Endothelial cell of umbilical vein (primary cell): ENCODE measurements around the gene SHISA2. TPM values are rescaled to one million over a fixed set of nuclear protein-coding genes. Genes with fewer than 3 reads are reported as not detected.

Experiments
- BruUV-seq: library from RNA; stranded (reverse); fragments of 400-500 nt; replicated peaks from 2 replicates; lab custom pipeline; 2021; lab: Mats Ljungman, UMichigan
- CTCF ChIA-PET: fragments of 300-600, 350-600 bp; sonication (Branson Sonifier 250); formaldehyde crosslinking; loops from one replicate; lab custom pipeline; 2021; ENCODE audit warnings: antibody characterized with exemption, inconsistent platforms; lab: Charles Lee
- POLR2A ChIA-PET: fragments of 300-600, 350-600 bp; sonication (Branson Sonifier 250); formaldehyde crosslinking; loops from one replicate; lab custom pipeline; 2021; ENCODE audit warnings: antibody characterized with exemption, inconsistent platforms; lab: Charles Lee
- DNase-seq: peaks from one replicate; pipeline ENCODE4 v3.0.0-alpha.2; 2011; ENCODE audit warnings: low read depth, low spot score
- FAIRE-seq: peaks from 2 replicates; lab custom pipeline; 2011; peaks lifted over from hg19 to GRCh38; lab: Jason Lieb, UNC
- H2AFZ ChIP-seq: 2 replicates; pipeline ENCODE4 v1.6.0; 2012; ENCODE audit warnings: low read depth, low read length, control low read depth, inconsistent platforms
- H3K27ac ChIP-seq: 2 replicates; pipeline ENCODE4 v1.5.1; 2011; ENCODE audit warnings: low read depth, mild to moderate bottlenecking, control low read depth, low read length, moderate library complexity; ENCODE audit not compliant: insufficient read depth
- H3K27me3 ChIP-seq, 2 experiments: 2 replicates each; pipeline versions ENCODE4 v1.6.0 to v1.6.1; 2011; ENCODE audit warnings: low read length in 2 of 2, mixed read lengths in 1 of 2; ENCODE audit not compliant: control insufficient read depth in 2 of 2, insufficient read depth in 2 of 2
- H3K36me3 ChIP-seq, 2 experiments: 2 replicates in 1 of 2; 3 replicates in 1 of 2; pipeline ENCODE4 v1.5.1; 2011; ENCODE audit warnings: low read length in 2 of 2, mild to moderate bottlenecking in 1 of 2, moderate library complexity in 1 of 2; ENCODE audit not compliant: control insufficient read depth in 2 of 2, insufficient read depth in 2 of 2; ENCODE audit errors: extremely low read depth in 1 of 2
- H3K4me1 ChIP-seq: 3 replicates; pipeline ENCODE4 v1.5.1; 2011; ENCODE audit warnings: mild to moderate bottlenecking, low read length; ENCODE audit not compliant: control insufficient read depth, insufficient read depth; ENCODE audit errors: extremely low read depth
- H3K4me2 ChIP-seq: 2 replicates; pipeline ENCODE4 v1.6.1; 2011; ENCODE audit warnings: low read length, control low read depth, mixed read lengths; ENCODE audit not compliant: insufficient read depth
- H3K4me3 ChIP-seq, 3 experiments: fragments of 200-600 bp in 1 of 3; sonication (generic), shearing (Covaris generic) in 1 of 3; replicated peaks in 1 of 3; 2 replicates each; pipeline ENCODE4 v1.5.1; 2011 to 2016; ENCODE audit warnings: control low read depth in 3 of 3, low read length in 3 of 3, mild to moderate bottlenecking in 2 of 3, inconsistent platforms in 1 of 3, low read depth in 1 of 3, moderate library complexity in 1 of 3; ENCODE audit not compliant: insufficient read depth in 1 of 3
- H3K79me2 ChIP-seq: 2 replicates; pipeline ENCODE4 v1.6.0; 2012; ENCODE audit warnings: low read length, inconsistent platforms; ENCODE audit not compliant: control insufficient read depth, insufficient read depth
- H3K9ac ChIP-seq: replicated peaks from 2 replicates; pipeline ENCODE3; 2011; ENCODE audit warnings: low read length, control low read depth; ENCODE audit not compliant: insufficient read depth; ENCODE audit errors: extremely low read depth
- H3K9me1 ChIP-seq: replicated peaks from 3 replicates; pipeline ENCODE4 v1.6.0; 2011; ENCODE audit warnings: mild to moderate bottlenecking, low read length; ENCODE audit not compliant: control insufficient read depth, insufficient read depth; ENCODE audit errors: extremely low read depth
- H3K9me3 ChIP-seq: replicated peaks from 2 replicates; pipeline ENCODE4 v1.5.1; 2012; ENCODE audit warnings: low read length, inconsistent platforms; ENCODE audit not compliant: control insufficient read depth, insufficient read depth
- H4K20me1 ChIP-seq: replicated peaks from 2 replicates; pipeline ENCODE3; 2011; ENCODE audit warnings: mild to moderate bottlenecking, low read length; ENCODE audit not compliant: control insufficient read depth, insufficient read depth; ENCODE audit errors: extremely low read depth
- CTCF ChIP-seq, 2 donors: IDR thresholded peaks; 1 replicate in 1 of 2; 2 replicates in 1 of 2; pipeline ENCODE4 v1.5.1; 2011; ENCODE audit warnings: low read length in 2 of 2, mild to moderate bottlenecking in 2 of 2, moderate library complexity in 2 of 2, control low read depth in 1 of 2, inconsistent platforms in 1 of 2, low read depth in 1 of 2; ENCODE audit not compliant: insufficient read depth in 1 of 2; ENCODE audit errors: extremely low read depth in 1 of 2
- EZH2 ChIP-seq: IDR thresholded peaks from 2 replicates; pipeline ENCODE4 v1.6.1; 2012; ENCODE audit warnings: borderline replicate concordance, low read depth, mild to moderate bottlenecking, moderate library complexity, low read length, inconsistent platforms; ENCODE audit not compliant: severe bottlenecking
- FOS ChIP-seq: IDR thresholded peaks from 2 replicates; pipeline ENCODE4 v1.6.1; 2011; ENCODE audit warnings: mild to moderate bottlenecking, low read length, moderate library complexity, borderline replicate concordance; ENCODE audit not compliant: insufficient read depth
- GATA2 ChIP-seq: IDR thresholded peaks from 2 replicates; pipeline ENCODE4 v1.7.0; 2011; ENCODE audit warnings: low read depth, mild to moderate bottlenecking, moderate library complexity, mixed read lengths, low read length; ENCODE audit not compliant: insufficient read length, insufficient read depth
- JUN ChIP-seq: IDR thresholded peaks from 2 replicates; pipeline ENCODE4 v1.6.1; 2011; ENCODE audit warnings: borderline replicate concordance, low read depth; ENCODE audit not compliant: insufficient read length, insufficient read depth
- MAX ChIP-seq: IDR thresholded peaks from 2 replicates; pipeline ENCODE4 v1.6.1; 2011; ENCODE audit not compliant: insufficient read depth, insufficient read length
- MYC ChIP-seq: IDR thresholded peaks from one replicate; pipeline ENCODE4 v1.6.1; 2011; ENCODE audit warnings: mild to moderate bottlenecking, low read depth, low read length
- POLR2A ChIP-seq: IDR thresholded peaks from 2 replicates; pipeline ENCODE4 v1.6.1; 2012; ENCODE audit warnings: low read depth, mild to moderate bottlenecking, control low read depth, low read length
- POLR2AphosphoS5 ChIP-seq: IDR thresholded peaks from 2 replicates; pipeline ENCODE4 v1.6.1; 2012; ENCODE audit warnings: low read depth, mild to moderate bottlenecking, control low read depth, low read length, moderate library complexity; ENCODE audit not compliant: insufficient read depth
- dilution Hi-C: fragments of 300-500 bp; cut with MboI; formaldehyde crosslinking; loops from one replicate; pipeline ENCODE4 v1.15.0; 2019; ENCODE audit warnings: low sequenced_read_pairs; ENCODE audit not compliant: extremely low pct_ligation_motif_present
- intact Hi-C: fragments of 100-400 bp; cut with micrococcal nuclease; formaldehyde crosslinking; loops from one replicate; pipeline ENCODE4 v1.10.0; 2022
- polyA plus RNA-seq, 4 experiments: library from polyadenylated mRNA; depleted of rRNA in 3 of 4; stranded (reverse) in 3 of 4; unstranded in 1 of 4; fragments of >200 nt; gene quantifications; 2 replicates each; pipeline versions ENCODE4 v1.2.1 to v1.2.3, GENCODE V29; 2011 to 2012; ENCODE audit warnings: missing spikeins in 1 of 4
- total RNA-seq: library from RNA; stranded (reverse); gene quantifications from 2 replicates; pipeline ENCODE4 v1.2.3, GENCODE V29; 2021

The SHISA2 gene
- total and polyA plus RNA-seq, 2 donors (not counting 3 experiments of a cell fraction or from before 2014, with no cell fraction given), result 1.5 to 2.5 TPM

GRCh38 chr13:26060357-26060756, 8.5 kb upstream of the SHISA2 start:
- TF ChIP-seq POLR2A, result no peak
- no peak for TF ChIP-seq CTCF (IDR thresholded peaks at IDR 0.05; ENCODE audit: extremely low read depth in 1 of 2, insufficient read depth in 1 of 2, low read depth in 1 of 2, low read length in 2 of 2)
- TF ChIP-seq MYC, result no peak
- TF ChIP-seq EZH2, result no peak
- TF ChIP-seq GATA2, result no peak
- TF ChIP-seq JUN, result no peak
- no peak for TF ChIP-seq MAX
- TF ChIP-seq FOS, result no peak
- TF ChIP-seq POLR2AphosphoS5, result no peak
- dilution Hi-C loops (no loop called here), intact Hi-C loops (no loop called here)
- H3K9ac ChIP-seq, result no peak overlapping the region
- H3K36me3 ChIP-seq, result no peaks in the 10 kb centered on the region
- no peaks in the 10 kb centered on the region for H4K20me1 ChIP-seq
- peaks cover 4% of the 10 kb centered on the region in 2 experiments for H3K27me3 ChIP-seq
- no peak for FAIRE-seq
- H3K4me3 ChIP-seq, result no peak overlapping the region
- H3K4me1 ChIP-seq, result peaks cover 5% of the 10 kb centered on the region
- no peaks in the 10 kb centered on the region for H3K9me1 ChIP-seq
- no peaks in the 10 kb centered on the region for H3K79me2 ChIP-seq
- no peaks in the 10 kb centered on the region for H3K9me3 ChIP-seq
- CTCF ChIA-PET, result no interaction called here
- H3K27ac ChIP-seq, result no peak overlapping the region
- POLR2A ChIA-PET, result no interaction called here
- no peak for DNase-seq
- no peak overlapping the region for H3K4me2 ChIP-seq
- H2AFZ ChIP-seq, result no peak overlapping the region
- BruUV-seq, result no TSS peak
